Measurements from ENCODE around the gene RFX2. TPM values are rescaled to one million over a fixed set of nuclear protein-coding genes. Genes with fewer than 3 reads are reported as not detected.

Gene RFX2
- total RNA-seq, 2 donors from 2014 or later: 20.7 to 21.7 TPM

DNA sequence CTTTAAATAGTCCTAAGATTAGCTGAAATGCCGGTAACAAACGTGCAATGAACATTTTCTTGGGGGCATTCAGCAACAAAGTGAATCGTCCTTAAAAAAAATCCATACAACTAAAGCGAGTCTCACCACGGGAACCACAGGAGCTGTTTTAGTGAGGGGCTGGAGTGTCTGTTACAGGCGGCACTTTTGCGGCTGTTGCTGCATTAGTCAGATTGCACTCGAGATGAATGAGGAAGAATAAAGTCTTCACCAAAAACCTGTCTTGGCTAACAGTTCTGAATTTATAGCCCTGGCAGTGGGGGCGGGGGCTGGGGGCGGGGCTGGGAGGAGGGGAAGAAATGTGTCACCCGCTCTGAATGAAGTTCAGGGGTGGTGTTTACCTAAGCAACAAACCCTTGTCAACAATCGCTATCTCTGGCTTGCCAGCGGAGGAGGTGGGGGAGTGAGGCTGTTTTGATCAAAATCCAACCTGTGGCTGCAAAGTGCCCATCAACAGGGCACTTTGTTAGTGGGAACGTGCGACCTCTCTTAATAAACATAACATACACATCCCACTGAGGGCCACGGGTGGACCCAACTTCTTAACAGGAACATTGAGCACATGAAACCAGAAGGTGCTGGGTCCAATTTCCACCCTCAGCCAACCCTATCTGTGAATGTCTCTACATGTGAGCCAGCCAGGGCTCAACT, 44.5 kb downstream of the RFX2 start:
- DNase-seq (ENCODE audit: low spot score): peak; percentile 87
- intact Hi-C loops (cut with DNase I): no loop called here

DNA sequence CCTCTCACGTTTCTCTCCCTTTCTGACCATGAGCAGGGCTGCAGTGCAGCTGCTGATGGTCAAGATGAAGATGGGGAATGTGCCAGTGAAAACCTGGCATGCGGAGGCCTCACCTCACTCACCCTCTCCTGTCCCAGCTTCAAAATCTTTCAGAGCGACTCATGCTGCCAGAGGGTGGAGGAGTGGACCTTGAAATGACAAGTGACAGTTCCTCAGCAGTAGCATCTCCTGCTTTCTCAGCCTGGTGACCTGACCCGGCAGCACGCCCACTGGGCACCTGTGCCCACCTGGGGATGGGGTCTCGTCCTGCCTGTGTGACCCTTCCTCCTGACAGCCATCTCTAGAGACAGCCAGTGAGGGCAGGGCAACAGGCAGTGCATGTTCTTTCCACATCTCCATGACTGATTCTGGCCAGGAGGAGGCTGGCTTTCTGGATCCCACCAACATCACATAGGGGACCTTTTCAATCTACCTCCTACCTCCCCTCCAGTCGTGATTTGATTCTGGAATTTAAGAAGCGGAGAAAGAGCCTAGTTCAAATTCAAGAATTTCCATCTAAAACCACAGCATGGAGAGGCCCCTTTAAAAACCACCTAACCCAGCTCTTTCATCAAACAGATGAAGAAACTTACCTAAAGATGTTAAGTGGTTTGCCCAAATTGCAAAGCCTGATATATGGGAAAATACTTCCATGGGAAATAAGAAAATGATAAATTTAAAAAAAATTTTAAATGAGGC, 45.8 kb downstream of the RFX2 start:
- peak; percentile 70 for DNase-seq (ENCODE audit: low spot score)
- intact Hi-C loops (cut with DNase I): loop anchor here (5.0 kb wide), 2 partner anchors 33 to 38 kb away; no protein-coding TSS in a partner anchor

DNA sequence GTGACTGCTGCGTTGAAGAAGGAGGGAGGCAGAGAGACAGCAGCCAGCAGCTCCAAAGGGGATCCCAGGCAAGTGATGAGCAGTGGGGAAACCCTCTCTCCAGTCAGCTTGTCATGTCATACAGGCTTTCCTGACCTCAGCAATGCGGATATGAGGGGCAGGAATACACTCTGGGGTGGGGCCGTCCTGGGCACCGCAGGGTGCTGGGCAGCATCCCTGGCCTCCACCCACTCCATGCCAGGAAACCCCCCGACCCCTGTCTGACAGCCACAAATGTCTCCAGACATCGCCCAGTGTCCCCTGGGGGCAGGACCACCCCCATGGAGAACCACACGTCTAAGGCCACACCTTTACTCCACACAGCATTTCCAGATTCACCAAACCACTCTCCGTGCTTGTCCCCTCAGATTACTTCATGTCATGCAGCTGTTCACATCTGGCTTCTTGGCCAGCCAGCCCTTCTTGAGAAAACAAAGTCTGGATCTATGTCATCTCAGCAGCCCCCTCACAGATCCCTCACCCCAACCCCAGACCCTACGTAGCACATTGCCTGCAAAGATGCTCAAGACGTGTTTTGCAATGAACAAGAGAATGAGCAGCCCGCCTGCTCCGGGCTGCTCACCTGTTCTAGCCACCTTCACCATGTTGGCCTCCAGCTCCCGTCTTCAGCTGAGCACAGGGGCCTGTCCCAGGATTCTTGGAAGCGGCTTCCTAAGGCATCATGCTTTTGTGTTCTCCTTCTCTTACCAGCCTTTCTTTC, 46.5 kb downstream of the RFX2 start:
- DNase-seq (ENCODE audit: low spot score): peak; percentile 69
- intact Hi-C loops (cut with DNase I): loop anchor here (5.0 kb wide), 2 partner anchors 34 to 39 kb away; no protein-coding TSS in a partner anchor

DNA sequence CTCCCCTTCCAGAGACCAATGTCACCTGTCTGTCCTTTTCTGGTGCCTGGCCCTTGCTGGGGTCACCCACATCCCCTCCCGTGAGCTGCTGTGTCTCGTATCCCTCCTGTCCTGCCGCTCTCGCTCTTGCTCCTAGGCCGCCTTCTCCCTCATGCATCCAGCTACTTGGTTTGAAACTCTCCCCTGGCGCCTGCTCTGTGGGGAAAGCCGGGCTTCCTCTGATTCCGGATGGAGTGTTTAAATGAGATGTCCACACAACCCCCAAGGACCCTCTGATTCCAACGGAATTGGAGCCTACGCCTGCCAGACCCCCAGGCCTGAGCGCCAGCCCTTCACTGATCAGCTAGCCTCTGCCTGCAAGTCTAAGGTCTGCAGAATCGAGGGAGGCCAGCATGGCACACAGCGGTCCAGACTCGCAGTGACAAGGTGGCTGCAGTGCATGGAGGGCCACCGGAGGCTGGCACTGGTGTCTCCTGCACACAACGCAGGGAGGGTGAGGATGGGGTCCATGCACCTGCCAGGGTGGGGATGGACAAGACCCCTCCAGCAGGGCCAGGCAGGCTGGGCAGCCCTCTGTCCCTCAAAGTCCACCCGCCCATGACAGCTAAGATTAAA, 47.2 kb downstream of the RFX2 start:
- intact Hi-C loops (cut with DNase I): loop anchor here (5.0 kb wide), 2 partner anchors 34 to 39 kb away; no protein-coding TSS in a partner anchor

GRCh38 chr19:6062274-6062673, 48.0 kb downstream of the RFX2 start:
- intact Hi-C loops (cut with DNase I): loop anchor here (5.0 kb wide), 2 partner anchors 35 to 40 kb away; no protein-coding TSS in a partner anchor
- peak; percentile 92 for DNase-seq (ENCODE audit: low spot score)

More for the DNA sequence above, 47.2 kb downstream of the RFX2 start:
- DNase-seq (ENCODE audit: low spot score): peak; percentile 79

- intact Hi-C loops (cut with DNase I): loop anchor here (5.0 kb wide), 2 partner anchors 36 to 41 kb away; no protein-coding TSS in a partner anchor
- DNase-seq (ENCODE audit: low spot score): peak; percentile 86
These were observed 48.7 kb downstream of the RFX2 start for GRCh38 chr19:6061376-6062130.

- DNase-seq (ENCODE audit: low spot score): peak; percentile 84
- intact Hi-C loops (cut with DNase I): loop anchor here (5.0 kb wide), 2 partner anchors 37 to 42 kb away; no protein-coding TSS in a partner anchor
These were observed 49.5 kb downstream of the RFX2 start for GRCh38 chr19:6060600-6061375.

- peak; percentile 48 for DNase-seq (ENCODE audit: low spot score)
- intact Hi-C loops (cut with DNase I): loop anchor here (5.0 kb wide), 3 partner anchors 37 to 47 kb away; no protein-coding TSS in a partner anchor
These were observed 50.2 kb downstream of the RFX2 start for GRCh38 chr19:6059988-6060599.

DNA sequence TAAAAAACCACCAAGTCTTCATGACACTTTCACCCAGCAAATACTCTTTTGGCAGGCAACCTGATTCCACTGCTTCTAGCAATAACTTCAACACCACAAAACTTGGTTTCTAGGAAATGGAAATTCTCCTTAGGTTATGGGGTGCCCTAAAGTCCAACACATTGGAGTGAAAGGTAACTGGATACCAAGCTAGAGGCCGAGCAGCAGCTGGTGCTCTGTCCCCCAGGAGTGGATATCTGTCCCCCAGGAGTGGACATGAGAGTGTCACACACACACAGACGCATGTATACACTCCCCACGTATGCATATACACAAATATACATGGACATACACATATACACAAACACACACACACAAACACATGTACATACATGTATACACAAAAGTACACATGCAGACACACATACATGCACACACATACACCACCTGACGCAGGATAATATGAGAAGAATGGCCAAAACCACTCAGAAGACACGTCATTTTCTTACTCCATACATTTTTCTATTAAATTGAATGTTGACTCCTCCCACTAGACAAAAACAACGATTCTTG, 50.8 kb downstream of the RFX2 start:
- DNase-seq (ENCODE audit: low spot score): peak; percentile 19
- intact Hi-C loops (cut with DNase I): loop anchor here in 1 of 2 donors (5.0 kb wide), 1 partner anchor 48 kb away; no protein-coding TSS in a partner anchor

DNA sequence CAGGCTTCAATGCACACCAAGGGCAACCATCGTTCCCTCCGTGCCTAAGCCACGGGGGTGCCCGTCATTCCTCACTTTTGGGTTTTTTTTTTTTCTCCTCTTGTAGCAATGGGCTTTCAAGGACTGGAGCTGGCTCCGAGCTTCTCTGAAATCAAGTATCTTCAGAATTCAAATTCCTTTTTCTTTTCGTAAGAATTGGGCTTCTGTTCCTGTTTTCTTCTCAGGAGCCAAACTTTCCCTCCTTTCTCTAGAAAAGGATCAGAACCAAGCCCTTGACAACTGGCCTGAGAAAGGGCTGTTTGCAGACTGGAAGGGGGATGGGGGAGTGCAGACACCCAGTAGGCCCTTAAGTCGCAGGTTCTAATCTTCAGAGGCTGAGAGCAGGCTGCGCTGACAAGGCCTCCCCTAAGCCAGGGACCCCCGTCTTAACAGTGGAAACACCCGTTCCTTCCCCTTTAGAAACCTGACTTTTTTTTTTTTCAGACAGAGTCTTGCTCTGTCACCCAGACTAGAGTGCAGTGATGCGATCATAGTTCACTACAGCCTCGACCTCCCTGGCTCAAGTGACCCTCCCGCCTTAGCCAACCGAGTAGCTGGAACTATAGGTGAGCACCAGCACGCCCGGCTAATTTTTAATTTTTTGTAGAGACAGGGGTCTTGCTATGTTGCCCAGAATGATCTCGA, 51.6 kb downstream of the RFX2 start:
- DNase-seq (ENCODE audit: low spot score): peak; percentile 60
- intact Hi-C loops (cut with DNase I): loop anchor here in 1 of 2 donors (5.0 kb wide), 1 partner anchor 49 kb away; no protein-coding TSS in a partner anchor

- peak; percentile 81 for DNase-seq (ENCODE audit: low spot score)
These were observed 52.4 kb downstream of the RFX2 start for GRCh38 chr19:6057651-6058517.

GRCh38 chr19:6056801-6057650, 53.3 kb downstream of the RFX2 start:
- peak; percentile 96 for DNase-seq (ENCODE audit: low spot score)
- intact Hi-C loops (cut with DNase I): loop anchor here in 1 of 2 donors (5.0 kb wide), 1 partner anchor 50 kb away; no protein-coding TSS in a partner anchor

More at GRCh38 chr19:6057651-6058517, 52.4 kb downstream of the RFX2 start:
- intact Hi-C loops (cut with DNase I): loop anchor here in 1 of 2 donors (5.0 kb wide), 1 partner anchor 49 kb away; no protein-coding TSS in a partner anchor

DNA sequence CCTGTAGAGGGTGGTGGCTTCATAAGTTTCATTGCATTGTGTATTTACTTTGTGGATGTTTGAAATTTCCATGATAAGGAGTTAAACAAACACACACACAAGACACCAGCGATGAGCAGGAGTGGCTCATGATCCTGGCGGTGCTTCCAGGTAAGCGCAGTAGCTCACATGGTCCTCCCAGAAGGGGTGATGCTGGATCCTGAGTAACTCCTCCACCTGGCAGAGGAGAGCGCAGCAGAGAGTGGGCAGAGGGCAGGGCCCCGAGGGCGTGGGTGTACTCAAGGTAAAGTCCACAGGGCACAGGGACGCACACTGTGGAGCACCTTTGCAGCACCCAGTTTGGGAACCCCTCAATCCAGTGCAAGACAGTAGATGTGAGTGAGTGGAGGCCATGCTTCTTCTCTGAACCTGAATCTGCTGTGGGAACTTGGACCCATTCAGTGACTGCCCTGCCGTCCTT, 54.0 kb downstream of the RFX2 start:
- DNase-seq (ENCODE audit: low spot score): peak; percentile 80
- intact Hi-C loops (cut with DNase I): loop anchor here in 1 of 2 donors (5.0 kb wide), 1 partner anchor 51 kb away; no protein-coding TSS in a partner anchor
